GM18507 (cell line): ENCODE results near the gene TOR1B.

ENCODE experiments used
- DNase-seq: peaks from one replicate; pipeline ENCODE4 v3.0.0; 2011; ENCODE audit warnings: low read depth; ENCODE audit not compliant: insufficient read length; ENCODE audit errors: extremely low spot score
- FAIRE-seq: peaks from 2 replicates; lab custom pipeline; 2011; peaks lifted over from hg19 to GRCh38; lab: Jason Lieb, UNC

Gene TOR1B

GRCh38 chr9:129835860-129836223, 32.9 kb downstream of the TOR1B start:
- DNase-seq: no peak
- FAIRE-seq: no peak

- FAIRE-seq: no peak
- DNase-seq: no peak
Observed at GRCh38 chr9:129836311-129837007, 33.5 kb downstream of the TOR1B start.

- no peak for FAIRE-seq
- DNase-seq: no peak
Observed at GRCh38 chr9:129838707-129839259, 35.8 kb downstream of the TOR1B start.

GRCh38 chr9:129839324-129840023, 36.5 kb downstream of the TOR1B start:
- FAIRE-seq: no peak
- no peak for DNase-seq

GRCh38 chr9:129840034-129840433, 37.0 kb downstream of the TOR1B start:
- DNase-seq (no peak), FAIRE-seq (no peak)

GRCh38 chr9:129841071-129841470, 38.1 kb downstream of the TOR1B start:
- DNase-seq (no peak), FAIRE-seq (no peak)

- DNase-seq (no peak), FAIRE-seq (no peak)
Observed at GRCh38 chr9:129845373-129845772, 42.4 kb downstream of the TOR1B start.

- FAIRE-seq (no peak), DNase-seq (no peak)
Observed at GRCh38 chr9:129848712-129849441, 45.9 kb downstream of the TOR1B start.

- DNase-seq (no peak), FAIRE-seq (no peak)
Observed at GRCh38 chr9:129849901-129850300, 46.9 kb downstream of the TOR1B start.

- DNase-seq: no peak
- no peak for FAIRE-seq
Observed at GRCh38 chr9:129850821-129851550, 48.0 kb downstream of the TOR1B start.

GRCh38 chr9:129851821-129852220, 48.8 kb downstream of the TOR1B start:
- DNase-seq (no peak), FAIRE-seq (no peak)

GRCh38 chr9:129852579-129852978, 49.6 kb downstream of the TOR1B start:
- FAIRE-seq (no peak), DNase-seq (no peak)

- no peak for FAIRE-seq
- DNase-seq: no peak
Observed at GRCh38 chr9:129853614-129854013, 50.6 kb downstream of the TOR1B start.

- DNase-seq (no peak), FAIRE-seq (no peak)
Observed at GRCh38 chr9:129854588-129855110, 51.7 kb downstream of the TOR1B start.

GRCh38 chr9:129857207-129857606, 54.2 kb downstream of the TOR1B start:
- DNase-seq (no peak), FAIRE-seq (no peak)

- DNase-seq (no peak), FAIRE-seq (no peak)
Observed at GRCh38 chr9:129858167-129858962, 55.4 kb downstream of the TOR1B start.
